ENCODE measurements around the gene GPR132. TPM values are rescaled to one million over a fixed set of nuclear protein-coding genes. Genes with fewer than 3 reads are reported as not detected.

The GPR132 gene
- total RNA-seq, 2 donors from 2014 or later = 0.27 to 3.3 TPM

GRCh38 chr14:105107781-105108515 lies 42.7 kb upstream of the GPR132 start:
- TF ChIP-seq CTCF (conservative IDR thresholded peaks at IDR 0.05) = no peak
- Histone ChIP-seq H3K9ac (ENCODE audit: extremely low read depth, low read length, poor library complexity, severe bottlenecking) (no peak overlapping the region), H3K4me3 (ENCODE audit: low read length) (no peak overlapping the region), H3K9me3 (ENCODE audit: control insufficient read depth, low read length) (no peaks in the 10 kb centered on the region), H3K36me3 (ENCODE audit: control insufficient read depth, insufficient read depth, low read length) (no peaks in the 10 kb centered on the region), H3K27me3 (ENCODE audit: control insufficient read depth, insufficient read depth, low read length, poor library complexity, severe bottlenecking) (peaks cover 10% of the 10 kb centered on the region), H3K27ac (ENCODE audit: low read depth, low read length) (no peak overlapping the region), H3K4me1 (ENCODE audit: control insufficient read depth, insufficient read depth, low read length) (no peaks in the 10 kb centered on the region)
- H3K9me3 Mint-ChIP-seq = peaks cover 9% of the 10 kb centered on the region
- H3K4me3 Mint-ChIP-seq = no peak overlapping the region
- no peaks in the 10 kb centered on the region for H3K36me3 Mint-ChIP-seq (ENCODE audit: low read depth)
- H3K27ac Mint-ChIP-seq = no peak overlapping the region
- WGBS, 2 experiments (ENCODE audit: insufficient coverage in 1 of 2, insufficient read length in 1 of 2) = 74 to 82% methylated on average over 4 to 9 of the region's 9 CpGs
- no peak for DNase-seq
- H3K4me1 Mint-ChIP-seq = no peaks in the 10 kb centered on the region
- peaks cover 6% of the 10 kb centered on the region for H3K27me3 Mint-ChIP-seq (ENCODE audit: insufficient read depth)

GRCh38 chr14:105107351-105107750 lies 42.1 kb upstream of the GPR132 start:
- 89 to 97% methylated on average over 6 to 7 of the region's 7 CpGs for WGBS, 2 experiments (ENCODE audit: insufficient coverage in 1 of 2, insufficient read length in 1 of 2)
- no peaks in the 10 kb centered on the region for H3K36me3 ChIP-seq (ENCODE audit: control insufficient read depth, insufficient read depth, low read length)
- Mint-ChIP-seq H3K4me3 (no peak overlapping the region), H3K27ac (no peak overlapping the region), H3K27me3 (ENCODE audit: insufficient read depth) (peaks cover 10% of the 10 kb centered on the region), H3K4me1 (no peaks in the 10 kb centered on the region), H3K36me3 (ENCODE audit: low read depth) (no peaks in the 10 kb centered on the region), H3K9me3 (peaks cover 9% of the 10 kb centered on the region)
- no peak for TF ChIP-seq CTCF (conservative IDR thresholded peaks at IDR 0.05)
- peaks cover 10% of the 10 kb centered on the region for H3K27me3 ChIP-seq (ENCODE audit: control insufficient read depth, insufficient read depth, low read length, poor library complexity, severe bottlenecking)
- no peak overlapping the region for H3K9ac ChIP-seq (ENCODE audit: extremely low read depth, low read length, poor library complexity, severe bottlenecking)
- H3K27ac ChIP-seq (ENCODE audit: low read depth, low read length) = no peak overlapping the region
- H3K4me1 ChIP-seq (ENCODE audit: control insufficient read depth, insufficient read depth, low read length) = no peaks in the 10 kb centered on the region
- H3K4me3 ChIP-seq (ENCODE audit: low read length) = no peak overlapping the region
- DNase-seq = no peak
- H3K9me3 ChIP-seq (ENCODE audit: control insufficient read depth, low read length) = no peaks in the 10 kb centered on the region

GRCh38 chr14:105105158-105105557 lies 39.9 kb upstream of the GPR132 start:
- H3K9me3 ChIP-seq (ENCODE audit: control insufficient read depth, low read length) = peaks cover 10% of the 10 kb centered on the region

More at GRCh38 chr14:105105158-105105557, 39.9 kb upstream of the GPR132 start:
- DNase-seq = no peak
- no peak overlapping the region for H3K27ac ChIP-seq (ENCODE audit: low read depth, low read length)
- H3K4me3 ChIP-seq (ENCODE audit: low read length) = no peak overlapping the region
- H3K36me3 ChIP-seq (ENCODE audit: control insufficient read depth, insufficient read depth, low read length) = no peaks in the 10 kb centered on the region
- Mint-ChIP-seq H3K4me1 (no peaks in the 10 kb centered on the region), H3K27ac (no peak overlapping the region), H3K9me3 (peaks cover 22% of the 10 kb centered on the region), H3K36me3 (ENCODE audit: low read depth) (no peaks in the 10 kb centered on the region), H3K4me3 (no peak overlapping the region), H3K27me3 (ENCODE audit: insufficient read depth) (peaks cover 14% of the 10 kb centered on the region)
- H3K27me3 ChIP-seq (ENCODE audit: control insufficient read depth, insufficient read depth, low read length, poor library complexity, severe bottlenecking) = peaks cover 10% of the 10 kb centered on the region
- no peak overlapping the region for H3K9ac ChIP-seq (ENCODE audit: extremely low read depth, low read length, poor library complexity, severe bottlenecking)
- WGBS, 2 experiments (ENCODE audit: insufficient coverage in 1 of 2, insufficient read length in 1 of 2) = 86 to 92% methylated on average over 5 to 6 of the region's 7 CpGs
- TF ChIP-seq CTCF (conservative IDR thresholded peaks at IDR 0.05) = no peak
- H3K4me1 ChIP-seq (ENCODE audit: control insufficient read depth, insufficient read depth, low read length) = no peaks in the 10 kb centered on the region
